SK-N-SH (cell line): ENCODE measurements around the gene DLX2. TPM values are rescaled to one million over a fixed set of nuclear protein-coding genes. Genes with fewer than 3 reads are reported as not detected.

Experiments used
- CTCF ChIA-PET: fragments of 300-600, 350-600 bp; formaldehyde crosslinking; extraction: SDS; loops from one replicate; lab custom pipeline; 2021; lab: Yijun Ruan, JAX
- POLR2A ChIA-PET: fragments of 350-600 bp; sonication (Branson Sonifier 250); formaldehyde crosslinking; extraction: SDS; loops from one replicate; lab custom pipeline; 2020; ENCODE audit warnings: antibody characterized with exemption, inconsistent platforms; lab: Yijun Ruan, JAX
- DNase-seq: peaks from one replicate; pipeline ENCODE4 v3.0.0; 2012
- H2AFZ ChIP-seq: fragments of 200-600 bp; sonication (generic); 2 replicates; pipeline ENCODE4 v1.8.1; 2016; ENCODE audit warnings: antibody characterized with exemption, mild to moderate bottlenecking, low read depth
- H3F3A ChIP-seq: fragments of 200-600 bp; sonication (generic); replicated peaks from 2 replicates; pipeline ENCODE3; 2016; ENCODE audit warnings: antibody characterized with exemption, mild to moderate bottlenecking; ENCODE audit not compliant: insufficient read depth
- H3K27ac ChIP-seq, 2 experiments: fragments of 200-500 bp in 1 of 2; fragments of 200-600 bp in 1 of 2; sonication (Bioruptor generic) in 1 of 2; sonication (generic), shearing (Covaris generic) in 1 of 2; 2 replicates each; pipeline versions ENCODE4 v1.5.1 to v1.6.1; 2014 to 2016; ENCODE audit warnings: low read depth in 2 of 2, inconsistent platforms in 1 of 2, low read length in 1 of 2, mild to moderate bottlenecking in 1 of 2, mixed read lengths in 1 of 2
- H3K27me3 ChIP-seq: fragments of 200-600 bp; sonication (generic), shearing (Covaris generic); 2 replicates; pipeline ENCODE4 v1.6.1; 2016; ENCODE audit warnings: mixed run types; ENCODE audit not compliant: insufficient read depth
- H3K36me3 ChIP-seq, 2 experiments: fragments of 200-500 bp in 1 of 2; fragments of 200-600 bp in 1 of 2; sonication (Bioruptor generic) in 1 of 2; sonication (generic) in 1 of 2; replicated peaks in 1 of 2; 2 replicates each; pipeline versions ENCODE3 to v1.5.1; 2014 to 2016; ENCODE audit warnings: low read length in 1 of 2, mild to moderate bottlenecking in 1 of 2; ENCODE audit not compliant: insufficient read depth in 2 of 2, control insufficient read depth in 1 of 2
- H3K4me1 ChIP-seq, 2 experiments: fragments of 200-500 bp in 1 of 2; fragments of 200-600 bp in 1 of 2; sonication (Bioruptor generic) in 1 of 2; sonication (generic), shearing (Covaris generic) in 1 of 2; 2 replicates each; pipeline versions ENCODE4 v1.5.1 to v1.6.1; 2014 to 2016; ENCODE audit warnings: low read depth in 1 of 2, low read length in 1 of 2, mixed run types in 1 of 2; ENCODE audit not compliant: insufficient read depth in 2 of 2, control insufficient read depth in 1 of 2
- H3K4me2 ChIP-seq: fragments of 200-600 bp; sonication (generic), shearing (Covaris generic); 2 replicates; pipeline ENCODE4 v1.6.1; 2017; ENCODE audit warnings: mixed run types
- H3K4me3 ChIP-seq, 2 experiments: fragments of 200-500 bp in 1 of 2; fragments of 200-600 bp in 1 of 2; sonication (Bioruptor generic) in 1 of 2; sonication (generic), shearing (Covaris generic) in 1 of 2; 2 replicates each; pipeline versions ENCODE4 v1.5.1 to v1.8.1; 2014 to 2016; ENCODE audit warnings: low read depth in 2 of 2, inconsistent platforms in 1 of 2, low read length in 1 of 2, mild to moderate bottlenecking in 1 of 2, mixed read lengths in 1 of 2, moderate library complexity in 1 of 2
- H3K79me2 ChIP-seq: fragments of 200-600 bp; sonication (generic); 2 replicates; pipeline ENCODE4 v1.8.1; 2017; ENCODE audit warnings: mild to moderate bottlenecking; ENCODE audit not compliant: insufficient read depth
- H3K9ac ChIP-seq: fragments of 200-600 bp; sonication (generic); 2 replicates; pipeline ENCODE4 v1.6.1; 2017; ENCODE audit warnings: mixed run types
- H3K9me2 ChIP-seq: fragments of 200-600 bp; sonication (generic); 2 replicates; pipeline ENCODE4 v1.6.1; 2017; ENCODE audit warnings: mixed run types
- H3K9me3 ChIP-seq: fragments of 200-600 bp; sonication (generic); 2 replicates; pipeline ENCODE4 v1.6.1; 2017; ENCODE audit warnings: mixed run types, mild to moderate bottlenecking, moderate library complexity
- H4K20me1 ChIP-seq: fragments of 200-600 bp; sonication (generic); 2 replicates; pipeline ENCODE4 v1.6.1; 2017; ENCODE audit warnings: mild to moderate bottlenecking, mixed run types; ENCODE audit not compliant: insufficient read depth
- CHD2 ChIP-seq: fragments of 150-350 bp; IDR thresholded peaks from 2 replicates; pipeline ENCODE4 v1.6.1; 2018; ENCODE audit warnings: low read length; ENCODE audit not compliant: partially characterized antibody
- ELF1 ChIP-seq: IDR thresholded peaks from 2 replicates; pipeline ENCODE4 v1.4.0; 2012
- EP300 ChIP-seq, 2 experiments: IDR thresholded peaks; 2 replicates each; pipeline versions ENCODE4 v1.4.0 to v1.6.1; 2012; ENCODE audit warnings: borderline replicate concordance in 1 of 2, low read depth in 1 of 2, low read length in 1 of 2
- EZH2phosphoT487 ChIP-seq: fragments of 200-600 bp; sonication (generic); IDR thresholded peaks from 2 replicates; pipeline ENCODE4 v1.6.1; 2017; ENCODE audit warnings: low read depth, mixed run types, mild to moderate bottlenecking, antibody characterized with exemption, moderate library complexity, borderline replicate concordance
- FOSL2 ChIP-seq: IDR thresholded peaks from 2 replicates; pipeline ENCODE4 v1.4.0; 2012; ENCODE audit warnings: low read depth, mild to moderate bottlenecking, moderate library complexity, borderline replicate concordance
- FOXJ3 ChIP-seq: sonication (generic); formaldehyde crosslinking; IDR thresholded peaks from 2 replicates; pipeline ENCODE4 v1.5.1; 2020; ENCODE audit warnings: mild to moderate bottlenecking, missing genetic modification reagents
- GABPA ChIP-seq: IDR thresholded peaks from 2 replicates; pipeline ENCODE4 v1.4.0; 2012; ENCODE audit warnings: low read depth, mild to moderate bottlenecking
- JUND ChIP-seq: IDR thresholded peaks from 2 replicates; pipeline ENCODE4 v1.4.0; 2012
- MEF2A ChIP-seq: IDR thresholded peaks from 2 replicates; pipeline ENCODE4 v1.4.0; 2012; ENCODE audit warnings: low read depth, borderline replicate concordance
- NFIC ChIP-seq: IDR thresholded peaks from 2 replicates; pipeline ENCODE4 v1.4.0; 2012; ENCODE audit warnings: borderline replicate concordance
- POLR2AphosphoS5 ChIP-seq: IDR thresholded peaks from 2 replicates; pipeline ENCODE4 v1.6.1; 2012; ENCODE audit warnings: low read depth, low read length
- SMC3 ChIP-seq: IDR thresholded peaks from 2 replicates; pipeline ENCODE4 v1.6.1; 2012; ENCODE audit warnings: low read depth, low read length, improper control_type of control experiment
- TAF1 ChIP-seq: IDR thresholded peaks from 2 replicates; pipeline ENCODE4 v1.6.1; 2012; ENCODE audit warnings: low read depth, mild to moderate bottlenecking, low read length, moderate library complexity, borderline replicate concordance
- TEAD4 ChIP-seq: IDR thresholded peaks from 2 replicates; pipeline ENCODE4 v1.4.0; 2012; ENCODE audit warnings: mild to moderate bottlenecking, borderline replicate concordance; ENCODE audit not compliant: insufficient read depth
- WGBS: methylation state at CpG from one replicate; pipeline ENCODE4 v1.1.6; 2017; ENCODE audit warnings: low lambda C conversion rate; 5-methylcytosine and 5-hydroxymethylcytosine counted together
- polyA plus RNA-seq, 3 experiments: library from polyadenylated mRNA; depleted of rRNA; stranded (reverse); fragments of >200 nt; gene quantifications; 2 replicates each; pipeline ENCODE4 v1.2.3, GENCODE V29; 2012
- TF ChIP-seq, protein P1 (sequence below): fragments of 200-600 bp; sonication (generic); IDR thresholded peaks from 2 replicates; pipeline ENCODE4 v1.6.1; 2017; ENCODE audit warnings: antibody characterized with exemption, mild to moderate bottlenecking, moderate library complexity
- TF ChIP-seq, protein P2 (sequence below): IDR thresholded peaks from 2 replicates; pipeline ENCODE4 v1.4.0; 2012; ENCODE audit warnings: low read depth
- TF ChIP-seq, protein P3 (sequence below): IDR thresholded peaks from 2 replicates; pipeline ENCODE4; 2012
- TF ChIP-seq, protein P4 (sequence below): IDR thresholded peaks from 2 replicates; pipeline ENCODE4 v1.4.0; 2012; ENCODE audit warnings: low read depth, borderline replicate concordance

The DLX2 gene
- polyA plus RNA-seq, 1 of the 3 experiments (the other 2 are of a cell fraction) = 0.02 TPM

DNA sequence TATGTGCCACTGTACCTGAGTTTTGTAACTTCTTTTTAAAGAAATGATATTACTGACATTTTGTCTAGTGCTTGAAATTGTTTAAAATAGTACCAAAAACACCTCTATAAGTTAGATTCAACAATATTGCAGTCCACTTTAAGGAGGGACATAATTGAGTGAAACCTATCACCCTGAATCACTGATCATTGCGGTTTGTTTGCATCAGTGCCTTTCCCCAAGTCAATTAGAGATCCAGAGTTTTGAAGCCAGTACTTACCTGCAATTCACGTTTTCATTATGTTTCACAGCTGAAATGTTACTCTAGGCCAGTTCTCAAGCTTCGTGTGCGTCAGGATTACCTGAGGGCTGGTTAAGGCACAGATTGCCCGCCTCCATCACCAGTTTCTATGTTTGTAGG is 44.0 kb downstream of the DLX2 start:
- DNase-seq = no peak
- no peaks in the 10 kb centered on the region for H3K36me3 ChIP-seq
- H3K4me2 ChIP-seq = no peak overlapping the region
- TF ChIP-seq EZH2phosphoT487 (no peak), FOSL2 (no peak), TAF1 (no peak), EP300 (IDR thresholded peaks at IDR 0.05; ENCODE audit: borderline replicate concordance in 1 of 2, low read depth in 1 of 2, low read length in 1 of 2) (no peak), SMC3 (no peak), GABPA (no peak), NFIC (no peak), FOXJ3 (CRISPR knock-in tag) (no peak), CHD2 (no peak), JUND (no peak), POLR2AphosphoS5 (no peak), TEAD4 (no peak), MEF2A (no peak)
- TF ChIP-seq, protein P1, sequence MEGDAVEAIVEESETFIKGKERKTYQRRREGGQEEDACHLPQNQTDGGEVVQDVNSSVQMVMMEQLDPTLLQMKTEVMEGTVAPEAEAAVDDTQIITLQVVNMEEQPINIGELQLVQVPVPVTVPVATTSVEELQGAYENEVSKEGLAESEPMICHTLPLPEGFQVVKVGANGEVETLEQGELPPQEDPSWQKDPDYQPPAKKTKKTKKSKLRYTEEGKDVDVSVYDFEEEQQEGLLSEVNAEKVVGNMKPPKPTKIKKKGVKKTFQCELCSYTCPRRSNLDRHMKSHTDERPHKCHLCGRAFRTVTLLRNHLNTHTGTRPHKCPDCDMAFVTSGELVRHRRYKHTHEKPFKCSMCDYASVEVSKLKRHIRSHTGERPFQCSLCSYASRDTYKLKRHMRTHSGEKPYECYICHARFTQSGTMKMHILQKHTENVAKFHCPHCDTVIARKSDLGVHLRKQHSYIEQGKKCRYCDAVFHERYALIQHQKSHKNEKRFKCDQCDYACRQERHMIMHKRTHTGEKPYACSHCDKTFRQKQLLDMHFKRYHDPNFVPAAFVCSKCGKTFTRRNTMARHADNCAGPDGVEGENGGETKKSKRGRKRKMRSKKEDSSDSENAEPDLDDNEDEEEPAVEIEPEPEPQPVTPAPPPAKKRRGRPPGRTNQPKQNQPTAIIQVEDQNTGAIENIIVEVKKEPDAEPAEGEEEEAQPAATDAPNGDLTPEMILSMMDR = no peak
- TF ChIP-seq, protein P2, sequence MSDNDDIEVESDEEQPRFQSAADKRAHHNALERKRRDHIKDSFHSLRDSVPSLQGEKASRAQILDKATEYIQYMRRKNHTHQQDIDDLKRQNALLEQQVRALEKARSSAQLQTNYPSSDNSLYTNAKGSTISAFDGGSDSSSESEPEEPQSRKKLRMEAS = no peak
- TF ChIP-seq, protein P3, sequence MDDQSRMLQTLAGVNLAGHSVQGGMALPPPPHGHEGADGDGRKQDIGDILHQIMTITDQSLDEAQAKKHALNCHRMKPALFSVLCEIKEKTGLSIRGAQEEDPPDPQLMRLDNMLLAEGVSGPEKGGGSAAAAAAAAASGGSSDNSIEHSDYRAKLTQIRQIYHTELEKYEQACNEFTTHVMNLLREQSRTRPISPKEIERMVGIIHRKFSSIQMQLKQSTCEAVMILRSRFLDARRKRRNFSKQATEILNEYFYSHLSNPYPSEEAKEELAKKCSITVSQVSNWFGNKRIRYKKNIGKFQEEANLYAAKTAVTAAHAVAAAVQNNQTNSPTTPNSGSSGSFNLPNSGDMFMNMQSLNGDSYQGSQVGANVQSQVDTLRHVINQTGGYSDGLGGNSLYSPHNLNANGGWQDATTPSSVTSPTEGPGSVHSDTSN = no peak
- H3F3A ChIP-seq = no peaks in the 10 kb centered on the region
- no peak overlapping the region for H3K9ac ChIP-seq
- H3K9me2 ChIP-seq = no peaks in the 10 kb centered on the region
- no peak overlapping the region for H3K4me3 ChIP-seq
- WGBS = 89% methylated on average over 5 of the region's 5 CpGs
- H3K4me1 ChIP-seq = no peaks in the 10 kb centered on the region
- H3K27ac ChIP-seq = no peak overlapping the region
- H2AFZ ChIP-seq = no peak overlapping the region
- POLR2A ChIA-PET = no interaction called here
- H3K27me3 ChIP-seq = no peaks in the 10 kb centered on the region
- no peaks in the 10 kb centered on the region for H3K9me3 ChIP-seq
- H3K79me2 ChIP-seq = no peaks in the 10 kb centered on the region
- no peaks in the 10 kb centered on the region for H4K20me1 ChIP-seq
- CTCF ChIA-PET = interaction anchor here (0.7 kb wide), 1 partner anchor 383 kb away, joined by 3 read pairs; no protein-coding TSS in a partner anchor

DNA sequence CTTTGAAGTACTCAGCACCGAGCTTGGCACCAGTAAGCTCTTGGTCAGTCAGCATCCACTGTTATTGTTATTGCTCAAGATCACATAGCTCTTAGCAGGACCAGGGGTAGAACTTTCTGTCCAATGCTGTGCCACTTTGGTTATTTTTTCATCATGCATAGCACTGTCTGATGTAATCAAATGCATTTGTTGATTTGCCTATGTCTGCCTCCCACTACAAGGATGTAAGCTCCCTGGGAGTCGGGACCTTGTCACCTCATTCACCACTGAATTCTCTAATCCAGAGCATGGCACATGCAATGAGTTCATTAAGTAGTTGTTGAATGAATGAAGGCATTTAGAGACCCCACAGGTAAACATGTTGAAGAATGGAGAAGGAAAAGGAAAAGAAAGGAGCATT is 46.4 kb downstream of the DLX2 start:
- Histone ChIP-seq H3K9ac (no peak overlapping the region), H3K4me3 (no peak overlapping the region), H2AFZ (no peak overlapping the region), H4K20me1 (no peaks in the 10 kb centered on the region), H3K4me2 (no peak overlapping the region), H3K9me3 (no peaks in the 10 kb centered on the region), H3K4me1 (peaks cover 3 to 8% of the 10 kb centered on the region in 2 experiments; a peak in 3 of 4 replicates), H3K36me3 (no peaks in the 10 kb centered on the region), H3K27me3 (no peaks in the 10 kb centered on the region), H3K79me2 (no peaks in the 10 kb centered on the region), H3K9me2 (no peaks in the 10 kb centered on the region), H3F3A (no peaks in the 10 kb centered on the region), H3K27ac (no peak overlapping the region)
- ChIA-PET CTCF (interaction anchor here (1.0 kb wide), 1 partner anchor 48 kb away, joined by 3 read pairs; no protein-coding TSS in a partner anchor), POLR2A (no interaction called here)
- 89% methylated on average over 2 of the region's 2 CpGs for WGBS
- no peak for DNase-seq
- TF ChIP-seq, protein P4, sequence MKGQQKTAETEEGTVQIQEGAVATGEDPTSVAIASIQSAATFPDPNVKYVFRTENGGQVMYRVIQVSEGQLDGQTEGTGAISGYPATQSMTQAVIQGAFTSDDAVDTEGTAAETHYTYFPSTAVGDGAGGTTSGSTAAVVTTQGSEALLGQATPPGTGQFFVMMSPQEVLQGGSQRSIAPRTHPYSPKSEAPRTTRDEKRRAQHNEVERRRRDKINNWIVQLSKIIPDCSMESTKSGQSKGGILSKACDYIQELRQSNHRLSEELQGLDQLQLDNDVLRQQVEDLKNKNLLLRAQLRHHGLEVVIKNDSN = no peak
- no peak for TF ChIP-seq ELF1
